Activated T-cell treated with anti-CD3 and anti-CD28 coated beads for 1 hour (primary cell): Measurements from ENCODE around the gene SIGLEC12.
"Not testable (repeated sequence)": the region's sequence is repeated elsewhere in the genome, so short reads cannot be mapped to it uniquely, and the experiment has no call there.

Source experiments
- DNase-seq: peaks from one replicate; pipeline ENCODE4 v3.0.0-alpha.2; 2020; ENCODE audit warnings: low read depth

The SIGLEC12 gene

GRCh38 chr19:51458051-51458645, 43.5 kb downstream of the SIGLEC12 start, which contains the start of gene SIGLEC8:
TSS of gene SIGLEC8 (minus strand) at chr19:51458454. CDS start at chr19:51458387, 67 bp downstream.
- DNase-seq = no peak

DNA sequence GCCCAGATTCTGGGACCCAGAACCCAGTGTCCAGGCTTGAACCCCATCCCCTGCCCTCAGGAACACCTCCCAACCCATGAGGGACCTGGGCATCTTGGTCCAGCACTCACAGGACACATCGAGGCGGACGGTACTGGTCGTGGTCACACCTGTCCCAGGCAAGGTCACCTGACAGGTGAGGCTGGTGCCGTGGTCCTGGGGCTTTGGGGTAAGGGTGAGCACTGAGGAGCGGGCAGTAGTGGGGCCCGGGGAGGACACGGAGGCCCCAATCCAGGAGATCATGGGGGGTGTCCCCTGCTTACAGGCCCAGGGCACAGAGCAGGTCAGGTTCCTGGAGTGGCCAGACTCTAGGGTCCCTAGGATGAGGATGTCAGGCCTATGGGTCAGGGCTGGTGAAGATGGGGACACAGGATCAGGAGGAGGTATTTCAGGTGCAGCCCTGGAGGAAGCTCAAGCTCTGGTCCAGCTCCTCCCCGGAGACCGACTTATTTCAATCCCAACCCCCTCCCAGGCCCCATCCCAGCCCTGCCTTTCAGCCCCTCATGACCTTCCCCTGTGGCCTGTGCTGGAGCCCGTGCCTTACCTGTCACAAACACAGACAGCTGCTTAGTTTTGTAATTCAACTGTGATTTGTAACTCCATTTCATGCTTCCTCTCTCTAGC, 44.1 kb downstream of the SIGLEC12 start:
- no peak for DNase-seq

DNA sequence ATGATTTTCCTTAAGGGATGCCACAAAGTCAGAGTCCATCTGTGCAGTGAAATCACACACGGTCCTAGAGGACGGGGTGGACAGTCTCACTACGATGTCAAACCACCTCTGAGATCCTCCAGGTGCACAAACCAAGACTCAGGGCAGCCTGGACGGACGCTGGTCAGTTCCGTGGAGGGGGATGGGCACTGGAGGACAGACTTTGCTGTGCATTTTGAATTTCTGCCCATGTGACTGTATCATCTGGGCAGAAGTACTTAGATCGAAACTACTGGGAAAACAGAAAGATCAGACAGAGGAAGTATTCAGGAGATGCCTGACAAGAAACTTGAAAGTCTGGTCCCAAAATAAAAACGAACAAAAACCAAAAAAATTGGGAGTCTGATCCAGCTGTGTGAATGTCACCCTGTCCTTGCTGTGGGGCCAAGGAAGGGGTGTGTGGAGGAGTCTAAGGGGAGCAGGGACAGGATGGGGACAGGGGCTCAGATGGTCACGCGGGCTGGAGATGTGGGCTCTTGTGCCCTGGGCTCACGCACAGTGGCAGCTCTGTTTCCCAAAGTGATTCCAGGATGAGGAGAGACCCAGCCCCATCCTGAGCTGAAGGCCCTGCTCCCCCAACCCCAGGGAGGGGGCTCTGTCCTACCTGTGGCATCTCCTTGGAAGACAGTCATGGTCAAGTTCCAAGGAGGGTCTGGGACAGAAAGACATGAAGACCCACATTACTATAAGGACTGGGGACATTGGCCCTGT, 44.9 kb downstream of the SIGLEC12 start:
- DNase-seq = no peak

GRCh38 chr19:51450730-51451307, 50.8 kb downstream of the SIGLEC12 start:
- no peak for DNase-seq

DNA sequence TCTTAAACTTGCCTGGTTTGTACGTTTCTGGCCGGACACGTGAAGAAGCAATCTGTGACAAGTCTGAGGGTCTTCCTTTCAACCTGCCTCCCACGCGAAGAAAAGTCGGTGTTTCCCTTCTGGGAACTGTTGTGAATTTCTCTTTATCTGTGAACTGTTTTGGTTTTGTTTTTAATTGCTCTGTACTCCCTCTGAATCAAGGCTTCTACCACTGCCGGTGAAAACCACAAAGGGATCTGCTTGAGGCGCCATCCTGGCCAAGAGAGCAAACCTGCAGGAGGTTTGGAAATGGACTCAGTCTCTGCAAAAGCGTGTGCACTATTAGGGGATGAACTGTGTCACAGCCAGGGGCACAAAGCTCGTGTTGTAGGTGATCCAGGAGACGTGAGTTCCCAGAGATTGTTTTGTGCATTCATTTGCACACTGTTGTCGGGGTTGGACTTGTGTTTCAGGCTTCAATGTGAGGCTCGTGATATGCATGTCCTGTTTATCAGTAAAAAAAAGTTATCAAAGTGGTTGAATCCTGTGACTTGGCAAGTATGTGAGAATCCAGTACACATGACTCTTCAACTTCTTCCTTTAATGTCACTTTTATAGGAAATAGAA, 53.1 kb downstream of the SIGLEC12 start:
- DNase-seq = no peak

DNA sequence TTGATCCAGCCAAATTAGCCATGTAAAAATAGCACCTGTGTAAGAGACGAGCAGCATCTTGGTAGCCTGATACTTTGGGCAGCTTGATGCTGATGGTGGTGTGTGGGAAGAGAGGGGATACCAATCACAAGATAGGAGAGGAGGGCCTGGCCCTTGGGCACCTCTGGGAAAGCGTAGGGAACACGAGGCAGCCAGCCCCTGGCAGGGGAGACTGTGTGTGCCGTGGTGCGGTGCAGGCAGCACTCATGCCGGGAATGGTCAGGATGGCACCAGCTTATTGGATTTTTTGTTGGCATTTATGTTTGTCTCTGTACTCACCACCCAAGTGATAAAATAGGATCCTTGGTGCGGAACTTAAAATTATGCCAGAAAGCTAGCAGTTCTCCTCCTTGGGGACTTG, 53.6 kb downstream of the SIGLEC12 start:
- DNase-seq = no peak

DNA sequence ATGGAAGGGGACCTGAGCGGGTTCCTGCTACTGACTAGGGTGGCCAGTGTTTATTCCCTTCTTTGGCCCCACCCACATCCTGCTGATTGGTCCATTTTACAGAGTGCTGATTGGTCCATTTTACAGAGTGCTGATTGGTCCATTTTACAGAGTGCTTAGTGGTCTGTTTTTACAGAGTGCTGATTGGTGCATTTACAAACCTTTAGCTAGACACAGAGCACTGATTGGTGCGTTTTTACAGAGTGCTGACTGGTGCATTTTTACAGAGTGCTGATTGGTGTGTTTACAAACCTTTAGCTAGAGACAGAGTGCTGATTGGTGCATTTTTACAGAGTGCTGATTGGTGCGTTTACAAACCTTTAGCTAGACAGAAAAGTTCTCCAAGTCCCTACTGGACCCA, 54.1 kb downstream of the SIGLEC12 start:
- DNase-seq = not testable (repeated sequence)

DNA sequence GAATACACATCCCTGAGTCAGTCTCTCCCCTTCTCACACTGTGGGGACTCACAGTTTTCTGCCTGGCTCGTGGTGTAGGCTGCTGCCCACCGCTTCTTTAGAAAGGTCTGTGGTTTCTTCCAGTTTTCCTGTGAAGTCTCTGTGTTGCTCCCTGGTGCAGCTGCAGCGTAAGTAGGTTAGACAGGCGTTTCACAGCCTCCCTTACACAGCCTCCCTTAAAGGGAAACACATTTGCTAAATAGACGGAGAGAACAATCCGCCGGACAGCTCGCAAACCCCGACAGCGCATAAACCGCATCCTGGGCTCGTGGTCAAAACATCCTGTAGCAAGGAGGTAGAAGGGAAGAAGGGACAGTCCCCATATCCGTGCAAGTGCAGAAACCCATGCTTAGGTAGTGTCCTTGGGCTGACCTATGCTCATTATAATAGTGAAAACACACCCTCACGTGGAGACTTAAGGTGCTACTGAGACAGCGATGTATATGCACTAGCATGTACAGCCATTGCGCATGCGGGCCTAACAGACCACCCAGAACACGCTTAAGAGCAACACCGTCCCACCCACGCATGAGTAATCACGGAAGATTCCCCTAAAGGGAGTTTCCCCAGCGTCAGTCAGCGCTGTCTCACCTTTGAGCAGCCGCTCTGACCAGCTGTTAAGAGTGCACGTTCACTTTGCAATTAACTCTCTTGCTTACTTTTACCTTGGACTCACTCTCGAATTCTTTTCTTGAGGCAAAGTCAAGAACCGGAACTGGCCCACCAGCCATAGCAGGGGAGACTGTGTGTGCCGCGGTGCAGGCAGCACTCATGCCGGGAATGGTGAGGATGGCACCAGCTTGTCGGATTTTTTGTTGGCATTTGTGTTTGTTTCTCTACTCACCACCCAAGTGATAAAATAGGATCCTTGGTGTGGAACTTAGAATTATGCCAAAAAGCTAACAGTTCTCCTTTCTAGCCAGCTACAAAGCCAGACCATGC, 59.9 kb downstream of the SIGLEC12 start:
- DNase-seq = peak; percentile 64
